GM23338 (cell line): ENCODE results near the gene WDR35.

Experiments used
- CREB1 ChIP-seq: fragments of 250-450 bp; sonication (Bioruptor Pico); IDR thresholded peaks from 2 replicates; pipeline ENCODE4 v1.5.0; 2020; ENCODE audit warnings: low read depth, mild to moderate bottlenecking, moderate library complexity
- EZH2 ChIP-seq: fragments of 200-600 bp; sonication (generic); IDR thresholded peaks from one replicate; pipeline ENCODE4 v1.8.0; 2017; ENCODE audit warnings: antibody characterized with exemption, mild to moderate bottlenecking, low read depth; ENCODE audit not compliant: unreplicated experiment
- EZH2phosphoT487 ChIP-seq: fragments of 200-600 bp; sonication (generic); IDR thresholded peaks from one replicate; pipeline ENCODE4 v1.8.1; 2018; ENCODE audit warnings: antibody characterized with exemption; ENCODE audit not compliant: unreplicated experiment
- POLR2AphosphoS5 ChIP-seq: IDR thresholded peaks from 2 replicates; pipeline ENCODE4 v1.6.1; 2016; ENCODE audit warnings: antibody characterized with exemption, low read depth
- TF ChIP-seq, protein P1 (sequence below), 2 experiments: fragments of 200-600 bp in 1 of 2; sonication (generic) in 1 of 2; conservative IDR thresholded peaks; 2 replicates each; pipeline versions ENCODE4 v1.5.1 to v1.6.1; 2016 to 2017; ENCODE audit warnings: antibody characterized with exemption in 2 of 2, low read depth in 2 of 2, mild to moderate bottlenecking in 2 of 2, moderate library complexity in 1 of 2
- TF ChIP-seq, protein P2 (sequence below): IDR thresholded peaks from 2 replicates; pipeline ENCODE4 v1.6.1; 2016; ENCODE audit warnings: antibody characterized with exemption
- TF ChIP-seq, protein P3 (sequence below): IDR thresholded peaks from one replicate; pipeline ENCODE4 v1.6.1; 2018; ENCODE audit warnings: antibody characterized with exemption; ENCODE audit not compliant: unreplicated experiment

DNA sequence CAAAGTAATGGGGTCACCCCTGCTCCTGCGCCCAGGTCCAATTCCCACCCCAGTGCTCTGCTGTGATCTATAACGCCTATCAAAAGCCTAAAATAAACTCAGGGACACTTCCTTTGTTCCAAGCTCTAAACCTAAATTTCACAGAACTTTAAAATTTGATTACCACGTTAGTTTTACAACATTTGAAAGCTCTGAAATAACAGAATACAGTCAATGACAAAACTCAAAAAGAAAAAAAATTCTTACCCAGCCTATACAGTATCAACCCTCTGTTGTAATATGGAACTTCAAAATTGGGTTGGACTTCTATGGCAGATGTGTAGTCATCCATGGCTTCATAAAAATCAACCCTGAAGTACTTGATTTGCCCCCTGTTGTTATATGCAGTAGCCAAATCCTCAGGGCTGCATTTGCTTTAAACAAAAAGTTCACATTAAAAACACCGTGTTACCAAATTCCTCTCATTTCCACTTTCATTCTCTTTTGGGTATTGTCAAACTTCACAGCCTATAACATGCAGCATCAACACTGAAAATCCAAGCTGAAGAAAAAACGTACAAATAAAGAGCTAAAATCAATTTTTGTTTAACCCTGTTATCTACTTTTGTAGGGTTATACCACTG is 92.2 kb downstream of the WDR35 start:
- TF ChIP-seq, protein P1, sequence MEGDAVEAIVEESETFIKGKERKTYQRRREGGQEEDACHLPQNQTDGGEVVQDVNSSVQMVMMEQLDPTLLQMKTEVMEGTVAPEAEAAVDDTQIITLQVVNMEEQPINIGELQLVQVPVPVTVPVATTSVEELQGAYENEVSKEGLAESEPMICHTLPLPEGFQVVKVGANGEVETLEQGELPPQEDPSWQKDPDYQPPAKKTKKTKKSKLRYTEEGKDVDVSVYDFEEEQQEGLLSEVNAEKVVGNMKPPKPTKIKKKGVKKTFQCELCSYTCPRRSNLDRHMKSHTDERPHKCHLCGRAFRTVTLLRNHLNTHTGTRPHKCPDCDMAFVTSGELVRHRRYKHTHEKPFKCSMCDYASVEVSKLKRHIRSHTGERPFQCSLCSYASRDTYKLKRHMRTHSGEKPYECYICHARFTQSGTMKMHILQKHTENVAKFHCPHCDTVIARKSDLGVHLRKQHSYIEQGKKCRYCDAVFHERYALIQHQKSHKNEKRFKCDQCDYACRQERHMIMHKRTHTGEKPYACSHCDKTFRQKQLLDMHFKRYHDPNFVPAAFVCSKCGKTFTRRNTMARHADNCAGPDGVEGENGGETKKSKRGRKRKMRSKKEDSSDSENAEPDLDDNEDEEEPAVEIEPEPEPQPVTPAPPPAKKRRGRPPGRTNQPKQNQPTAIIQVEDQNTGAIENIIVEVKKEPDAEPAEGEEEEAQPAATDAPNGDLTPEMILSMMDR (conservative IDR thresholded peaks at IDR 0.05; ENCODE audit: low read depth in 2 of 2): no peak
- no peak for TF ChIP-seq EZH2
- TF ChIP-seq POLR2AphosphoS5: no peak
- TF ChIP-seq, protein P2, sequence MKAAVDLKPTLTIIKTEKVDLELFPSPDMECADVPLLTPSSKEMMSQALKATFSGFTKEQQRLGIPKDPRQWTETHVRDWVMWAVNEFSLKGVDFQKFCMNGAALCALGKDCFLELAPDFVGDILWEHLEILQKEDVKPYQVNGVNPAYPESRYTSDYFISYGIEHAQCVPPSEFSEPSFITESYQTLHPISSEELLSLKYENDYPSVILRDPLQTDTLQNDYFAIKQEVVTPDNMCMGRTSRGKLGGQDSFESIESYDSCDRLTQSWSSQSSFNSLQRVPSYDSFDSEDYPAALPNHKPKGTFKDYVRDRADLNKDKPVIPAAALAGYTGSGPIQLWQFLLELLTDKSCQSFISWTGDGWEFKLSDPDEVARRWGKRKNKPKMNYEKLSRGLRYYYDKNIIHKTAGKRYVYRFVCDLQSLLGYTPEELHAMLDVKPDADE: no peak
- no peak for TF ChIP-seq EZH2phosphoT487
- TF ChIP-seq CREB1 (CRISPR knock-in tag): no peak
- TF ChIP-seq, protein P3, sequence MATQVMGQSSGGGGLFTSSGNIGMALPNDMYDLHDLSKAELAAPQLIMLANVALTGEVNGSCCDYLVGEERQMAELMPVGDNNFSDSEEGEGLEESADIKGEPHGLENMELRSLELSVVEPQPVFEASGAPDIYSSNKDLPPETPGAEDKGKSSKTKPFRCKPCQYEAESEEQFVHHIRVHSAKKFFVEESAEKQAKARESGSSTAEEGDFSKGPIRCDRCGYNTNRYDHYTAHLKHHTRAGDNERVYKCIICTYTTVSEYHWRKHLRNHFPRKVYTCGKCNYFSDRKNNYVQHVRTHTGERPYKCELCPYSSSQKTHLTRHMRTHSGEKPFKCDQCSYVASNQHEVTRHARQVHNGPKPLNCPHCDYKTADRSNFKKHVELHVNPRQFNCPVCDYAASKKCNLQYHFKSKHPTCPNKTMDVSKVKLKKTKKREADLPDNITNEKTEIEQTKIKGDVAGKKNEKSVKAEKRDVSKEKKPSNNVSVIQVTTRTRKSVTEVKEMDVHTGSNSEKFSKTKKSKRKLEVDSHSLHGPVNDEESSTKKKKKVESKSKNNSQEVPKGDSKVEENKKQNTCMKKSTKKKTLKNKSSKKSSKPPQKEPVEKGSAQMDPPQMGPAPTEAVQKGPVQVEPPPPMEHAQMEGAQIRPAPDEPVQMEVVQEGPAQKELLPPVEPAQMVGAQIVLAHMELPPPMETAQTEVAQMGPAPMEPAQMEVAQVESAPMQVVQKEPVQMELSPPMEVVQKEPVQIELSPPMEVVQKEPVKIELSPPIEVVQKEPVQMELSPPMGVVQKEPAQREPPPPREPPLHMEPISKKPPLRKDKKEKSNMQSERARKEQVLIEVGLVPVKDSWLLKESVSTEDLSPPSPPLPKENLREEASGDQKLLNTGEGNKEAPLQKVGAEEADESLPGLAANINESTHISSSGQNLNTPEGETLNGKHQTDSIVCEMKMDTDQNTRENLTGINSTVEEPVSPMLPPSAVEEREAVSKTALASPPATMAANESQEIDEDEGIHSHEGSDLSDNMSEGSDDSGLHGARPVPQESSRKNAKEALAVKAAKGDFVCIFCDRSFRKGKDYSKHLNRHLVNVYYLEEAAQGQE: no peak
